Spinal cord (tissue), 10 donors: ENCODE measurements around the gene KDM2B. TPM values are rescaled to one million over a fixed set of nuclear protein-coding genes. Genes with fewer than 3 reads are reported as not detected.

Experiments used
- DNase-seq, 6 donors: peaks; one replicate each; pipeline versions ENCODE4 v3.0.0 to v3.0.0-alpha.2; 2013 to 2015; ENCODE audit warnings: low spot score in 6 of 6, low read depth in 4 of 6
- H3K27ac ChIP-seq: one replicate; pipeline ENCODE4 v1.5.1; 2013; ENCODE audit warnings: low read depth, low read length, control low read depth
- H3K27me3 ChIP-seq: one replicate; pipeline ENCODE4 v1.6.1; 2013; ENCODE audit warnings: low read length; ENCODE audit not compliant: control insufficient read depth, insufficient read depth
- H3K36me3 ChIP-seq: one replicate; pipeline ENCODE4 v1.6.1; 2013; ENCODE audit warnings: low read length; ENCODE audit not compliant: control insufficient read depth, insufficient read depth
- H3K4me1 ChIP-seq: one replicate; pipeline ENCODE4 v1.6.1; 2013; ENCODE audit warnings: low read length; ENCODE audit not compliant: control insufficient read depth, insufficient read depth
- H3K4me3 ChIP-seq: one replicate; pipeline ENCODE4 v1.5.1; 2013; ENCODE audit warnings: low read depth, low read length, control low read depth
- H3K9me3 ChIP-seq: one replicate; pipeline ENCODE4 v1.6.1; 2013; ENCODE audit warnings: low read length; ENCODE audit not compliant: control insufficient read depth, insufficient read depth
- WGBS: methylation state at CpG from one replicate; pipeline ENCODE4 v1.1.5; 2013; ENCODE audit warnings: missing lambda C conversion rate; ENCODE audit not compliant: insufficient coverage; 5-methylcytosine and 5-hydroxymethylcytosine counted together
- polyA plus RNA-seq, 2 donors: library from polyadenylated mRNA; unstranded; fragments of 120-200 nt; gene quantifications; one replicate each; pipeline ENCODE4 v1.2.1, GENCODE V29; 2013; ENCODE audit not compliant: insufficient read length in 2 of 2
- total RNA-seq, 2 donors: library from RNA; depleted of rRNA in 1 of 2; stranded (reverse); fragments of 120-200 nt in 1 of 2; fragments of >200 nt in 1 of 2; gene quantifications; one replicate each; pipeline versions ENCODE4 v1.2.3 to v1.2.4, GENCODE V29; 2013 to 2014
- donor health status: healthy.

The KDM2B gene
- total and polyA plus RNA-seq, 4 donors = 26.8 to 58.3 (median 43.8) TPM

DNA sequence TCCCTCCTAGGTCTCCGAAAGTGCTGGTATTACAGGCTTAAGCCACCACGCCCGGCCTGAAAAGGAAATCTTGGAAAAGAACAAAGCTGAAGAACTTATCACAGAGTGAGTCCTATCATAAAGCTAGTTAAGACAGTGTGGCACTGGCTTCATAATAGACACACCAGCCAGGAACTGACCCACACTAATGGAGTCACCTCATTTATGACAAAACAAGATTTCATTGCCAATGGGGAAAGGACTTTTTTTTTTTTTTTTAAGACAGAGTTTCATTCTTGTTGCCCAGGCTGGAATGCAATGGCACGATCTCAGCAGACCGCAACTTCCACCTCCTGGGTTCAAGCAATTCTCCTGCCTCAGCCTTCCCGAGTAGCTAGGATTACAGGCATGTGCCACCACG, 15.7 kb downstream of the KDM2B start:
- Histone ChIP-seq H3K4me1 (peaks cover 8% of the 10 kb centered on the region), H3K4me3 (no peak overlapping the region), H3K9me3 (no peaks in the 10 kb centered on the region), H3K27me3 (no peaks in the 10 kb centered on the region), H3K27ac (no peak overlapping the region), H3K36me3 (peaks cover 15% of the 10 kb centered on the region)
- DNase-seq = no peak
- WGBS = 86% methylated on average over 6 of the region's 7 CpGs

DNA sequence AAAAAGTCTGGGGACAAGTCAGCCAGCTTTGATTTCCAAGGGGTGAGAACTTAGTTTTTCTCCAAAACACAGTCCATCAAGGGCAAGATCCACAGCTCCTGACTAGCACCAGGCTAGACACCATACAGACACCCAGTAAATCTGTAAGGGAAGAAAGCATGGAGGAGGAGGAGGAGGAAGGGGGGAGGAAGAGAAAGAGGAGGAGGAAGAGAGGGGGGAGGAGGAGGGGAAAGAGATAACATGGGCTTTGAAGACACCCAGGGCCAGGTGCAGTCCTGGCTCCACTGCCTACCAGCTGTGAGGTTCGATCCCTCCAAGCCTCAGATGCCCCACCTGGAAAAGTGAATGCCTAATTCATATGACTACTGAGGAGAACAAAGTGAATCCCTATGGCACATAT, 18.3 kb downstream of the KDM2B start:
- Histone ChIP-seq H3K27ac (no peak overlapping the region), H3K27me3 (no peaks in the 10 kb centered on the region), H3K4me1 (no peaks in the 10 kb centered on the region), H3K9me3 (no peaks in the 10 kb centered on the region), H3K4me3 (no peak overlapping the region), H3K36me3 (peaks cover 21% of the 10 kb centered on the region)
- no peak for DNase-seq
- WGBS = no CpG with 5 or more reads among the region's 1 CpG

DNA sequence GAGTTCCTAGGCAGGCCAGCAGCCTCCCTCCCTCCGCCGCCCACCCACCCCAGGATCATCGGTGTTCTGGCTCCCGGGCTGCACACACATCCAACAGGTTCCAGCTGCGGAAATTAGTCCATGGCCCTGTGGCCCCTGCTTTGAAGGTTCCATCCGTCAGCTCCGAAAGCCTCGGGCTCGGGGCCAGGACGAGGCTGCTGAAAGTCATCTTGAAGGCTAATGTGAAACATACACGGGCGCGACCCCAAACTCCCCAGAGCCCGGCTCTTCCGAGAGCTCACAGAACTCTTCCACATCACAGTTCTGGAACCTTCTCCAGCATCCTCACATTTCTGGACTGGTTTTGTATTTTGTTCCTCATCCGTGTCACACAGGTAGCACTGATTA, 19.8 kb downstream of the KDM2B start:
- Histone ChIP-seq H3K27me3 (no peaks in the 10 kb centered on the region), H3K36me3 (peaks cover 21% of the 10 kb centered on the region), H3K9me3 (no peaks in the 10 kb centered on the region), H3K4me3 (no peak overlapping the region), H3K4me1 (no peaks in the 10 kb centered on the region), H3K27ac (no peak overlapping the region)
- DNase-seq = no peak
- WGBS = 80% methylated on average over 16 of the region's 16 CpGs

DNA sequence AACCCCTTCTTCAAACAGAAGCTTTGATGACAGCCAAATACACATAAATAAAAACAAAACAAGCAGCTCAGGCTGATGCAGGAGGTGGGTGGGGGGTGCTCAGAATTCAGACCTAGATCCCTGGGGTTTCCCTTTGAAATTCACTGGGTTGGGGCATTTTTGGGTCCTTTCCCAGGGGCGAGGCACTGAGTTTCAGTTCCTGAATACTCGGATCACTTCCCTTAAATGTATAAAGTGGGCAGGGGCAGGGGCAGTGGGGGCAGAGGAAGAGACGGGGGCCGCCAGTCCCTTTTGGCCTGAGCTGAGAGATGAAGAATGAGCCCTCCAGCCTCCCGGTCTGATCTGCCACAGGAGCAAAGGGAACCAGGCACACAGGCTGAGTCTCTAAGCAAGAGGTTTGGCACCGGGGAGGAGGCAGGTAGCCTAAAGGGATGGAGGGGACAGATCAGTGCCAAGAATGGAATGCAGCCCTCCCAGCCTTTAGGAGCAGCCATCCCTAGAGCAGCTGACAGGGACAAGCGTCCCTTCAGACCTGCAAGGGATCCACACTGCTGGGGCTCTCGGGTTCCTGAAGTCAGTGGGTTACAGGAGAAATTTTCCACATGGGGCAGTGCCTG, 20.3 kb downstream of the KDM2B start:
- H3K4me1 ChIP-seq = no peaks in the 10 kb centered on the region

DNA sequence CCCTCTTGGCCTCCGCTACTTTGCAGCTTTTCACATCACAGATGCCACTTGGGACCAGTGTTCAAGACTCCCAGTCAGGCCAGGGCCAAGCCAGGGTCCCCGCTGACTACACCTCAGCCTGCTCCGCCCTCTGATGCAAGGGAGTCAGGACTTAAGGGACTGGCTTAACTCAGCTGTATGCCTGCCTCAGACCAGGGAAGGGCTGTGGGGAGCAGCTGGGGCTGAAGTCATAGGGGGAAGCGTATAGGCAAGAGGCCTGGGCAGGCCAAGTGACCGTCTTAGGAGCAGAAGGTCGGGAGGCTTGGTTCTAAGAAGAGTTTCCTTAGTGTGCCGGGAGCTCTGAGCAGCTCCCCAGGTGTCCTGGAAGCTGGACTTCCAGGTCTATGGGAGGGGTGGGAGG, 21.9 kb downstream of the KDM2B start:
- DNase-seq = no peak
- no peak overlapping the region for H3K4me3 ChIP-seq
- no peaks in the 10 kb centered on the region for H3K4me1 ChIP-seq
- H3K27ac ChIP-seq = no peak overlapping the region
- H3K27me3 ChIP-seq = no peaks in the 10 kb centered on the region
- WGBS = 88% methylated on average over 6 of the region's 7 CpGs
- no peaks in the 10 kb centered on the region for H3K9me3 ChIP-seq
- H3K36me3 ChIP-seq = peaks cover 21% of the 10 kb centered on the region

More for the DNA sequence above, 20.3 kb downstream of the KDM2B start:
- no peaks in the 10 kb centered on the region for H3K27me3 ChIP-seq
- peaks cover 21% of the 10 kb centered on the region for H3K36me3 ChIP-seq
- no peaks in the 10 kb centered on the region for H3K9me3 ChIP-seq
- WGBS = 78% methylated on average over 5 of the region's 8 CpGs
- no peak overlapping the region for H3K4me3 ChIP-seq
- DNase-seq = no peak
- no peak overlapping the region for H3K27ac ChIP-seq

DNA sequence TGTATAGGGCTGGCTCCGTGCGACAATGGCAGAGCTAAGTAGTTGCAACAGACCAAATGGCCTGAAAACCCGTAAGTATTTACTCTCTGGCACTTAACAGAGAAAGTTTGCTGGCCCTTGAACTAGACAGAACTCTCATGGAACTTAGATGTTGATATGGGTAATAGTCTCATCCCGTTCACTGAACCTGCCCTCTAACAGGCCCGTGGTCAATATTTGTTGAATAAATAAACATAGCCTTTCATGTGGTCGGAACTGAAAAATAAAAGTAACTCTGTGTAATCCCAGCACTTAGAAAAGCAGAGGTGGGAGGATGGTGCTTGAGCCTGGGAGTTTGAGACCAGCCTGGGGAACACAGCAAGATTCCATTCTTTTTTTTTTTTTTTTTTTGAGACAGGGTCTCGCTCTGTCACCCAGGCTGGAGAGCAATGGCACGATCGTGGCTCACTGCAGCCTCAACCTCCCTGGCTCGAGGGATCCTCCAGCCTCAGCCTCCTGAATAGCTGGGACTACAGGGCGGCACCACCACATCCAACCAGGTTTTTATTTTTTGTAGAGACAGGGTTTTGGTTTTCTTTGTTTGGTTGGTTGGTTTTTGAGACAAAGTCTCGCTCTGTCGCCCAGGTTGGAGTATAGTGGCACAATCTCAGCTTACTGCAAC, 29.7 kb downstream of the KDM2B start:
- Histone ChIP-seq H3K36me3 (peaks cover 20% of the 10 kb centered on the region), H3K4me1 (peaks cover 14% of the 10 kb centered on the region), H3K27ac (no peak overlapping the region), H3K27me3 (no peaks in the 10 kb centered on the region), H3K4me3 (no peak overlapping the region), H3K9me3 (no peaks in the 10 kb centered on the region)
- 100% methylated on average over 4 of the region's 13 CpGs for WGBS
- DNase-seq = no peak

DNA sequence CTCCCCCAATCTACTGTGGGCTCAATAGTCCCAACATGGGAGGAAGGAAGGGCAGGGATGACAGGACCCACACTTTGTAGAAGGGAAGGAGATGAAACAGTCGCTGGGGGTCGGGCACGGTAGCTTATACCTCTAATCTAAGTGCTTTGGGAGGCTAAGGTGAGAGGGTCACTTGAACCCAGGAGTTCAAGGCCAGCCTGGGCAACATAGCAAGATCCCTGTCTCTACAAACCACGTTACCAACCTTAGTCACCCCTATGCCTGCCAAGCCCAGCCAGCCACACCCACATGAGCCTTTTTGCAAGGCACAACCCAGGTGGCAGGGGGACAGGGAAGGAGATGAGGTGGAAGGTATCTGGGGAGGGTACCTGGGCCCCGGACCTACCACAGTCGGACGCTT, 31.7 kb downstream of the KDM2B start:
- Histone ChIP-seq H3K27ac (no peak overlapping the region), H3K4me1 (peaks cover 14% of the 10 kb centered on the region), H3K36me3 (peaks cover 24% of the 10 kb centered on the region), H3K27me3 (no peaks in the 10 kb centered on the region), H3K4me3 (no peak overlapping the region), H3K9me3 (no peaks in the 10 kb centered on the region)
- 100% methylated on average over 3 of the region's 7 CpGs for WGBS
- DNase-seq = no peak

DNA sequence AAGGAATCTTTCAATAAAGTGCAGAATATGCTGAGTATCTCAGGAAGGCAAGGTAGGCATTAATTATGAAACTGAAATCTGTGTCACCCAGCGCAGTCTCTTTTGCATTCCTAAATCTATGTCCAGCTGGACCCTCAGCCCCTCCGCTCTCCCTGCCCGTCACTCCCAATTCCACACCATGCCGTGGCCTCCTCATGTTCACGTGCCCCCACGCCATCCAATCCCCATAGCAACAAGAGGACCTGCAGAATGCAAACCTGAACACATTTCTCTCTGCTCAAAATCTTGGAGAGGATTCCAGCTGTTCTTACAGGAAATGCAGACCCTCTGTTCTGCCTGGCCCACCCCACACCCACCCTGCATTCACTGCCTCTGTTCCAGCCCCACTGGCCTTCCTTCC, 35.3 kb downstream of the KDM2B start:
- no peaks in the 10 kb centered on the region for H3K9me3 ChIP-seq
- no peak overlapping the region for H3K27ac ChIP-seq
- H3K27me3 ChIP-seq = no peaks in the 10 kb centered on the region
- H3K4me3 ChIP-seq = no peak overlapping the region
- H3K36me3 ChIP-seq = peaks cover 30% of the 10 kb centered on the region
- WGBS = 56% methylated on average over 5 of the region's 6 CpGs
- peaks cover 14% of the 10 kb centered on the region for H3K4me1 ChIP-seq
- peak in 1 of 6 donors; percentile 59 for DNase-seq

DNA sequence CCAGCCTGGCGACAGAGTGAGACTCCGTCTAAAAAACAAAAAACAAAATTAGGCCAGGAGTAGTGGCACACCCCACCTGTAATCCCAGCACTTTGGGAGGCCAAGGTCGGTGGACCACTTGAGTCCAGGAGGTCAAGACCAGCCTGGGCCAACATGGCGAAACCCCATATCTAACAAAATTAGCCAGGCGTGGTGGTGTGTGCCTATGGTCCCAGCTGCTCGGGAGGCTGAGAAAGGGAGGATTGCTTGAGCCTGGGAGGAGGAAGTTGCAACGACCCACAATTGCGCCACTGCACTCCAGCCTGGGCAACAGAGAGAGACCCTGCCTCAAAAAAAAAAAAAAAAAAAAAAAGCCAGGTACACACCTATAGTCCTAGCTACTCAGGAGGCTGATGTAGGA, 37.0 kb downstream of the KDM2B start:
- DNase-seq = no peak
- Histone ChIP-seq H3K9me3 (no peaks in the 10 kb centered on the region), H3K27me3 (no peaks in the 10 kb centered on the region), H3K27ac (no peak overlapping the region), H3K4me1 (peaks cover 14% of the 10 kb centered on the region), H3K4me3 (no peak overlapping the region), H3K36me3 (peaks cover 20% of the 10 kb centered on the region)
- 100% methylated on average over 1 of the region's 8 CpGs for WGBS

DNA sequence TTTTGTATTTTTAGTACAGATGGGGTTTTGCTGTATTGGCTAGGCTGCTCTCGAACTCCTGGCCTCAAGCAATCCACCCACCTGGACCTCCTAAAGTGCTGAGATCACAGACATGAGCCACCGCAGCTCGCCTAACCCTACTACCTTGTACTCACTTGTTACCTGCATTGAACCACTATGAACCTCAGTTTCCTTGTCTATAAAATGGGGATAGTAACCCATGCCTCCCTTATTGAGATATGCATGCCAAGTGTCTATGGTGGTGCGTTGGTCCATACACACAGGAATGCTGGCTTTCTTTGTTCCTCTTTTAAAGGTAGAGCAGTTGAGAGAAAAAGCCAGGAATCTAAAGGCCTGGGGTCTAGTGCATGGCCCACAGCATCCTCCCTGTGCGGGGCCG, 40.9 kb downstream of the KDM2B start:
- Histone ChIP-seq H3K27me3 (no peaks in the 10 kb centered on the region), H3K9me3 (no peaks in the 10 kb centered on the region), H3K27ac (no peak overlapping the region), H3K36me3 (peaks cover 6% of the 10 kb centered on the region), H3K4me1 (peaks cover 27% of the 10 kb centered on the region), H3K4me3 (no peak overlapping the region)
- WGBS = 93% methylated on average over 3 of the region's 6 CpGs
- DNase-seq = no peak
